H54 (cell line): Measurements from ENCODE around the gene CDKN2B-AS1.

Experiments
- DNase-seq: peaks from one replicate; pipeline ENCODE4 v3.0.0; 2011; ENCODE audit warnings: low spot score, mixed read lengths; ENCODE audit not compliant: insufficient read length
- FAIRE-seq: peaks from 3 replicates; lab custom pipeline; 2011; peaks lifted over from hg19 to GRCh38; lab: Jason Lieb, UNC
- POLR2A ChIP-seq: IDR thresholded peaks from 2 replicates; pipeline ENCODE4 v1.6.1; 2011; ENCODE audit warnings: low read depth, mild to moderate bottlenecking, low read length

The CDKN2B-AS1 gene

DNA sequence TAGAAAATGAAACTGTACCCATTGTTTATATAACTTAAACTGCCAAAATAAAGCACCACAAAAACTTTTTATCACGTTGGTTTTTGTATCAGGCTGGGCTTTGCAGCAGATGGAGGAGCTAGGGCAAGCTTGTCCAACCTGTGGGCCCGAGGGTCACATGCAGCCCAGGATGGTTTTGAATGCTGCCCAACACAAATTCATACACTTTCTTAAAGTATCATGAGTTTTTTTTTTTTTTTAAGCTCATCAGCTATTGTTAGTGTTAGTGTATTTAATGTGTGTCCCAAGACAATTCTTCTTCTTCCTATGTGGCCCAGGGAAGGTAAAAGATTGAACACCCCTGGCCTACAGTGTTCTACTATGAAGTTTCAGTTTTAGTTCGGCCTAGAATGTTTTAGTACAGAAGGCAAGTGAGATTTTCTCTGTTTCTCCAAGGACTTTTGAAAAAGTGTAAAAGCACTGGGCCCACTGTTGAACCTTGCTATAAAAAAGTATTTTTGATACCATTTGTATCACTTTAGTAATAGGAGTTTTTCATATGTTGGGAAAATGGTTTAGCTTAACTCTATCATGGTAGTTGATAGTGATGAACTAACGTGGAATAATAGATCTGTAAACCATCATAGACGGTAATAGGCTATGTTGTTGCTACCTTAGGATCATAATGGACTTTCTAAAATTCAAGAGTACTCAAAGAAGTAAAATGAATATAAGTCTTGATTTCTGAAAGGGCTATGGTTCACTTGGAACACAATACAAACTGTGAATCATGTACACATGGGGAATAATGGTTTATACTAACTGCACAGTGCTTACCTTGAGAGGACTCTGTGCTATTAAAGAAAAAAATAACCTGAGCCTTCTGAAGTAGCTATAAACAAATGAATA is 3.3 kb upstream of the CDKN2B-AS1 start:
- FAIRE-seq: no peak
- no peak for TF ChIP-seq POLR2A
- no peak for DNase-seq

DNA sequence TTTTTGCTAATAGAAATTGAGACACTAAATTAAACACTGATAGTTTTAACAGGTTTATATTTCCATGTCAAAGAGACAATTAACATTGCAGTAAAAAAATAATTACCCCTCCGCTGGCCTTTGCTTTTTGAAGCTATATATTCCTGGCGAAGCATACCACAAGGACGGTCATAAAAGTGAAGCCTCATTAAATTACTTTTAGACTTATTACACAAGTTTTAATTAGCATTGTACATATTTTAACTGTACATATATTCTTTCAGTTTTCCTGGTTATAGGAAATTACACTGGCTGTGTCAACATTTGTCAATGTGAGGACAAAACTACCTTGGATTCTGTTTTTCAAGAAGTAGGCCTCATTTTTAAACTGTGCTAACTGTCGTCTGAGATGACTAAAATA is 1.6 kb upstream of the CDKN2B-AS1 start:
- no peak for TF ChIP-seq POLR2A
- FAIRE-seq (no peak), DNase-seq (no peak)

DNA sequence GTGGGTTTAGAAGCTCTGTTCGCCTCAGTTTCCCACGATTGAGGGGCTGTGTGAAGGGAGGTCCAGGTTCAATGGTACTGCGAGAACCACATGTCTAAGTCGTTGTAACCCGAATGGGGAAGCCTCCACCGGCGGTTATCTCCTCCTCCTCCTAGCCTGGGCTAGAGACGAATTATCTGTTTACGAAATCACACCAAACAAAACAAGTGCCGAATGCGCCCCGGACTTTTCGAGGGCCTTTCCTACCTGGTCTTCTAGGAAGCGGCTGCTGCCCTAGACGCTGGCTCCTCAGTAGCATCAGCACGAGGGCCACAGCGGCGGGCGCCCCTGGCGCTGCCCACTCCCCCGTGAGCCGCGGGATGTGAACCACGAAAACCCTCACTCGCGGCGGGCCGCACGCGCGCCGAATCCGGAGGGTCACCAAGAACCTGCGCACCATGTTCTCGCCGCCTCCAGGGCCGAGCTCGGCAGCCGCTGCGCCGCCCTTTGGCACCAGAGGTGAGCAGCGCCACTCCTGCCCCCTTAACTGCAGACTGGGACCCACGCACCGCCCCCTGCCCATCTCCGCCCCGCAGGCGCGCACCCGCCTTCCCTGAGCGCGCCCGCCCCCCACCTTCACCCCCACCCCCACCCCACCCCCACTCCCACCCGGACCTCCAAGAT is 567 bp upstream of the CDKN2B-AS1 start, which contains the start of gene CDKN2A:
Gene CDKN2A, minus strand, starts transcription at position 500 of the 663 bp plus-strand sequence.
- no peak for TF ChIP-seq POLR2A
- DNase-seq: no peak
- no peak for FAIRE-seq

DNA sequence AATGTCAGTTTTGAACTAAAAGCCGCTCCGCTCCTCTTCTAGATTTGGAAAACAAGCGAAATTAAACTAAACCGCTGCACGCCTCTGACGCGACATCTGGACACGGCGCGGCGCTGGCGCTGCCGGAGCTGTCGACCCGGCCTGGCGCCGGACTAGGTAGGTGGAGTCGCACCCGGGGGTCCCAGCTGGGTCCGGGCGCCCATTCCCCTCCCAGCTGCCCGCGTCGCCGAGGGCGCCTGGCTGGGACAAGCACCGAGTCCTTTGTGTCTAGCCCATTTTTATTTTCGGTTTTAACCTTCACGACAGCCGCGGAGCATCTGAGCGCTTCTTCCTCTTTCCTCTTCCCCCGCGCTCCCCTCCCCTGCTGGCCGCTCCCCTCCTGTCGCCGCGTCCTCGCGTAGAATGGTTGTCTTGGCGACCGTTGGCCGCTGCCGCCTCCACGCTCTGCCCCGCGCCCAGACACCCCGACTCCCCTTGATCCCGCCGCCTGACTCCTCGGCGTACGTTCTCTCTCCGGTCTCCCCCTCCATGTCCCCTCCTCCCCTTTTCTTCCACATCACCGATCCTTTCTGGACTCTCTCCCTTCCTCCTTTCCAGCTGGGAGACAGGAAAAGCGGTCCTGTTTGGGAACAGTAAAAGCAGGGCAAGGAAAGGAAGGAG is 545 bp downstream of the CDKN2B-AS1 start:
- FAIRE-seq: no peak
- no peak for DNase-seq
- no peak for TF ChIP-seq POLR2A

DNA sequence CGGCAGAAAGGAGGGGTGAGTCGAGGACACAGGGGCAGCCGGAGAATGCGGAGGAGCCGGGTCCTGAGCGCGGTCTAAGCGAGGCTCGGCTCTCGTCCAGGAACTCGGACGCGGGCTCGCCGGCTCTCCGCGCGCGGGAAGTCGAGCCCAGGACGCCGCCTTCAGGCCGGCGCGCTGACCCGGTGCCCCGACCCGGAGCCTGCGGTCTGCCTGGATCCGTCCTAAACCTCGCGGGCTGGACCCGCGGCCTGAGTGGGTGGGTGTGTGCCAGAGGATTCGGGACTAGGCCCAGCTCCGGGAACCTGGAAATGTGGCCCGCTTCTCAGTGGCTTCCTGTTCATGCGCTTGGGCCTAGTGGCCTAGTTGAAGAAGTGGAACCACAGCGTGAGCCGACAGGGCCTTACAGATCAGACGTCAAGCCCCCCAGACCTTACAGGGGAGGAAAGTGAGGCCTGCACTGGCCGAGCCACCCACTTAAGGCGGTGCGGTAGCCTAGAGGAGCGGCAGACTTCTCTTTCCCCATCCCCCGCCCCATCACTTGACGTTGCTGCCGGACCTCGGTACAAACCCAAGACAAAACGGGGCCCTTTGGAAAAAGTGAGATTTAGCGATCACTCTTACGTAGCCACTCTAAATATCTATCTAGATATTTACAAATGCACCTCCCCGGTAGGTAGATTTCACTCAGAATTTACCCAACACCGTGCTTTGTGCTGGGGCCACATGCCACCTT is 1.2 kb downstream of the CDKN2B-AS1 start:
- TF ChIP-seq POLR2A: no peak
- FAIRE-seq: no peak
- no peak for DNase-seq

DNA sequence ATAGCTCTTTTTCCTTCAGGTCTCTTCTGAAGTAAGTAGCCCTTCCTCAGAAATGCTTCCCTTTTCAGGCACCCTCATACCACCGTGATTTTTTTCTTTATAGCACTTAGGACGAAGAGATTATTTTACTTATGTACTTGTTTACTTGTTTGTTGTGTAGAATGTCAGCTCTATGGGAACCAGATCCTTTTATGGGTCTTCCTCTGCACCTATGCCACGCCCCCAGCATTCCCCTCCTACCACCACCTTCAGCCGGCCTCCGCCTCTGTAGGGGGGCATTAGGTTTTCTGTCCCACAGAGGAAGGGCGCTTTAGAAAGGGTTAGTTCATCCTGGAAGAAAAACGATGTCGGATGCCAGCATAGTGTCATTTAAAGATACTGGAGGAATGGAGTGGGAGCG is 1.8 kb downstream of the CDKN2B-AS1 start:
- TF ChIP-seq POLR2A: no peak
- DNase-seq (no peak), FAIRE-seq (no peak)

DNA sequence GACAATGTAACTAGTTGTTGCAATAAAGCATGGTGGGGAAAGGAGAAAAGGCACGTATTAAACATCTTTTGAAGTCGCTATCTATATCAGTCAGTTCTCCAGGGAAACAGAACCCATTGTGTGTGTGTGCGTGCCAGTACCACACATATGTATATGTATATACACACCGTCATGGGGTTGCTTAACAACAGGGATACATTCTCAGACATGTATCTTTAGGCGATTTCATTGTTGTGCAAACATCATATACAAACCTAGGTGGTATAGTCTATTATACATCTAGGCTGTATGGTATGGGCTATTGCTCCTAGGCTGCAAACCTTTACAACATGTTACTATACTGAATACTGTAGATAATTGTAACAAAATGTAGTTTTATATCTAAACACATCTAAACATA is 2.3 kb downstream of the CDKN2B-AS1 start:
- FAIRE-seq: no peak
- TF ChIP-seq POLR2A: no peak

DNA sequence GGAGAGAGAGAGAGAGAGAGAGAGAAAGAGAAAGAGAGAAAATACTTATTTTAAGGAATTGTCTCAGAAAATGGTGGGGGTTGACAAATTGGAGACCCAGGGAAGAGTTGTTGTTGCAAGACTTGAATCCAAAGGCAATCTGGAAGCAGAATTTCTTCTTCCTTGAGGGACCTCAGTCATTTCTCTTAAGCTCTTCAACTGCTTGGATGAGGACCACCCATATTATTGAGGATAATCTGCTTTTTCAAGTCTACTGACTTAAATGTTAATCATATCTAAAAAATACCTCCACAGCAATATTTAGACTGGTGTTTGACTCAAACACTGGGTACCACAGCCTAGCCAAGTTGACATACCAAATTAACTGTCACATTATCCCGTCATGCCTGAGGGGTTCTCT is 2.9 kb downstream of the CDKN2B-AS1 start:
- TF ChIP-seq POLR2A: no peak
- no peak for FAIRE-seq
- DNase-seq: no peak

More for the DNA sequence above, 2.3 kb downstream of the CDKN2B-AS1 start:
- DNase-seq: no peak

DNA sequence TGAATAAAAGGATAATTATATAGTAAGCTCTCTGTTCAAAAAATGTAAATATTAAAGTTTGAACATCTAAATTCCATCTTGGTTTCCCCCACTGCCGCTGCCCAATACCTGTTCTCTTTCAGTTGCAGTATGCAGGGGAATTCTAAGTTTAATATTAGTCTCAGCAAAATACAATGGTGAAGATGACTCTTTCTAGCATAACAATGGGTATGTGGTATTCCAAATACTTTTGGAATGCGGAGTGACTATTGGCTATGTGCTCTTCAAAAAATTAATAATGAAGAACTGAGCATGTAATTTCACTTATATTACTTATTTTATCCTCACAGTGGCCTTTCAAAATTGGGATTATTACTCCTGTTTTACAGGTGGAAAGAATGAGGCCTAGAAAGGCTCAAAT is 3.4 kb downstream of the CDKN2B-AS1 start:
- FAIRE-seq: no peak
- TF ChIP-seq POLR2A: no peak
- DNase-seq: no peak

DNA sequence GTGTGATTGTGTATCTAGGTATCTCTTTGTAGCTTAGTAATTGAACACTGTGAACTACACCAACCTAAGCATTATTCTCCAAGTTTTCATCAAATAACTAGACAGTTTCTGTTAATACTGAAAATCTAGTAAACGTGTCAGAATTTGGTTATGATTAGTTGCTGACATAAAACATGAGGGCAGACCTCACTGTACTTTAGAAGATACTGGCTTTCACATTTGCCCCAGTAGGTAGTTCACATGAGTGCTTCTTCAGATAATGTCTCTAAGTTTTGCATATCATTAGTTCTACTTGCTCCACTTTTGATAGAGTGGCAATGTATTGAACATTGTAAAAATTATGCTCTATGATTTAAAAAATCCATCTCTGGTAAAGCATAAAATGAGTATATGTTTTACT is 7.4 kb downstream of the CDKN2B-AS1 start:
- TF ChIP-seq POLR2A: no peak
- DNase-seq: no peak
- no peak for FAIRE-seq

DNA sequence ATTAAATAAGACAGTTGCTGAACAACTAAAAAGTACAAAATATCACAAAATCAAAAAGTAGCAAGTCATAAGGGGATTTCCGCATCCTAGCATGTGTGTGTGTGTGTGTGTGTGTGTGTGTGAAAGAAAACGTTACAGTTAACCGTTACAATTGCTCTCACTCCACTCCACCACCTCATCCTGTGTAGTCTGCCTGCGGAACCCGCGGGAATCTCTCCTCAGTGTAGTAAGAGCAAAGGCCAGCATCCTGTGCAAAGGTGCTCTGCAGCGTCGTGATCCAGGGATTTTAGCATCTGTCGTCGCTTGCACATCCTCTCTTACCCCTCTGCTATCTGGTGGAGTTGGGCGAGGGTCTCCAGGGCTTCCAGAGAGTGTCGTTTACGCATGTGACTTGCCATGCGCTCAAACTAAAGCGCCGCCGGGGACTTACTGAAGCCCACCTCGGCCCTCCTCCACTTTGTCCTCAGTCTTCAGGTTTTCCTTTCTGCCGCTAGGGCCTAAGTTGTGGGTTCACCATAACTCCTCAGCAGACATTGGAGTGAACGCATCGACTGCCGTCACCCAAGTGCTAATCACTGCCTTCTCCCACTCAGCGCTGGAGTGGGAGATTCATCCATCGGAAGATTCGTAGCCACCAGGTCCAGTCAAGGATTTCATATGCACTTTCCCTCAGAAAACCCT is 10.6 kb downstream of the CDKN2B-AS1 start:
- TF ChIP-seq POLR2A: no peak
- no peak for FAIRE-seq
- DNase-seq: no peak

DNA sequence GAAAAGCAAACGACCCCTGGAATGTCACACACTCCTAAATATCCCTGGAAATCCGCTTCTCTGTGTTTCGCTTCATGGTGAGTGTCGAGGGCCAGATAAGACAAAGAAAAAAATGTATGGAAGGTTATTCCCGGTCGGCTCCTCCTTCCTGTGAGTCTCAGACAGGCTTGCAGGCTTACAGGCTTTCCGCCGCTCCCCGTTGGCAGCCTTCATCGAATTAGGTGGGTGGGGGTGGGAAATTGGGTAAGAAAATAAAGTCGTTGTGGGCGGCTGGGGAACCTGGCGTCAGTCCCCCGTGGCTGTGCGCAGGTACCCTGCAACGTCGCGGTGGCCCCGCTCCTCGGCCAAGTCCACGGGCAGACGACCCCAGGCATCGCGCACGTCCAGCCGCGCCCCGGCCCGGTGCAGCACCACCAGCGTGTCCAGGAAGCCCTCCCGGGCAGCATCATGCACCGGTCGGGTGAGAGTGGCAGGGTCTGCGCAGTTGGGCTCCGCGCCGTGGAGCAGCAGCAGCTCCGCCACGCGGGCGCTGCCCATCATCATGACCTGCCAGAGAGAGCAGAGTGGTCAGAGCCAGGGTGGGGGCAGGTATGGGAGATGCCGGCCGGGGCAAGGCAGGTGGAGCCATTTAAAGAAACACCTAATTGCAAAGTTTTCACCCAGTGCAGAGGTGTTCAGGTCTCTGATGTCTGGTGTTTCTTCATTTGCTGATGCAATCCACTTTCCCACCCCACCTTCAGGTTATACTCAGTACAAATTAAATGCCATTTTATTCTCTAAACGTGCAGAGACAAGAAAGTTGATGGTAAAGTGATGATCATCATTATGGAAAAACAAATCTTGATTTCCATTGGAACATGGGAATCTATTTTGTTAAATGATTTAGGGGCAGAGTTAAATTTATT is 11.4 kb downstream of the CDKN2B-AS1 start:
- DNase-seq (no peak), FAIRE-seq (no peak)
- no peak for TF ChIP-seq POLR2A
